Gastroesophageal sphincter (tissue), 4 donors: ENCODE results near the gene ARL2BP. TPM values are rescaled to one million over a fixed set of nuclear protein-coding genes. Genes with fewer than 3 reads are reported as not detected.
"Not testable (repeated sequence)": the region's sequence is repeated elsewhere in the genome, so short reads cannot be mapped to it uniquely, and the experiment has no call there.

Experiments used
- ATAC-seq: fragments of 150-250 bp; one replicate; pipeline ENCODE4 v1.9.1; 2016; ENCODE audit warnings: mild to moderate bottlenecking, moderate library complexity
- H3K27ac ChIP-seq, 4 donors: fragments of 200-600 bp; sonication (generic) in 3 of 4; 1 replicate in 3 of 4; 2 replicates in 1 of 4; pipeline ENCODE4 v1.5.1; 2016 to 2019
- H3K27me3 ChIP-seq: fragments of 200-600 bp; sonication (generic); one replicate; pipeline ENCODE4 v1.5.1; 2019
- H3K36me3 ChIP-seq, 2 donors: fragments of 200-600 bp; sonication (generic); one replicate each; pipeline ENCODE4 v1.5.1; 2019; ENCODE audit warnings: control low read depth in 1 of 2
- H3K4me1 ChIP-seq, 3 donors: fragments of 200-600 bp; sonication (generic); 1 replicate in 2 of 3; 2 replicates in 1 of 3; pipeline ENCODE4 v1.5.1; 2016 to 2019; ENCODE audit warnings: control low read depth in 2 of 3
- H3K4me3 ChIP-seq, 2 donors: fragments of 200-600 bp; sonication (generic); one replicate each; pipeline ENCODE4 v1.5.1; 2019; ENCODE audit warnings: mild to moderate bottlenecking in 1 of 2, moderate library complexity in 1 of 2
- H3K9me3 ChIP-seq, 3 donors: fragments of 200-600 bp; sonication (generic); one replicate each; pipeline ENCODE4 v1.5.1; 2017 to 2019; ENCODE audit warnings: control low read depth in 2 of 3
- CTCF ChIP-seq, 4 experiments: fragments of 200-600 bp in 2 of 4; fragments of 450-650 bp in 2 of 4; sonication (generic) in 1 of 4; IDR thresholded peaks; one replicate each; pipeline ENCODE4 v1.5.1; 2017 to 2019; ENCODE audit warnings: antibody characterized with exemption in 4 of 4, mild to moderate bottlenecking in 2 of 4, moderate library complexity in 2 of 4
- EP300 ChIP-seq: sonication (generic); formaldehyde crosslinking; IDR thresholded peaks from one replicate; pipeline ENCODE4 v1.6.1; 2017; ENCODE audit warnings: antibody characterized with exemption, mild to moderate bottlenecking
- POLR2A ChIP-seq, 2 donors: fragments of 450-650 bp; IDR thresholded peaks; one replicate each; pipeline ENCODE4 v1.6.1; 2017; ENCODE audit warnings: antibody characterized with exemption in 2 of 2, mild to moderate bottlenecking in 2 of 2, moderate library complexity in 1 of 2
- POLR2AphosphoS5 ChIP-seq: sonication (generic); formaldehyde crosslinking; IDR thresholded peaks from one replicate; pipeline ENCODE4 v1.6.1; 2017; ENCODE audit warnings: antibody characterized with exemption
- WGBS, 2 donors: methylation state at CpG; one replicate each; pipeline ENCODE4 v1.1.5; 2018; ENCODE audit warnings: low coverage in 1 of 2; 5-methylcytosine and 5-hydroxymethylcytosine counted together
- total RNA-seq, 4 donors: library from RNA; depleted of rRNA; stranded (reverse); fragments of >200 nt; gene quantifications; one replicate each; pipeline ENCODE4 v1.1.0, GENCODE V29; 2016

ARL2BP gene
- total RNA-seq, 4 donors from 2014 or later: 52.5 to 82.2 (median 75.8) TPM

- Histone ChIP-seq H3K4me1 (peaks cover 0 to 18% (median 0%) of the 10 kb centered on the region in 3 donors), H3K27me3 (peaks cover 9% of the 10 kb centered on the region), H3K27ac (no peak overlapping the region), H3K9me3 (no peaks in the 10 kb centered on the region), H3K4me3 (no peak overlapping the region), H3K36me3 (no peaks in the 10 kb centered on the region)
- ATAC-seq: no peak
- TF ChIP-seq CTCF (IDR thresholded peaks at IDR 0.05) (no peak), POLR2AphosphoS5 (no peak), POLR2A (IDR thresholded peaks at IDR 0.05) (no peak), EP300 (no peak)
- WGBS, 2 donors: 77% methylated on average over 4 of the region's 25 CpGs; no CpG with 5 or more reads in 1 of the 2 donors
Observed at GRCh38 chr16:57270221-57271062, 25.4 kb downstream of the ARL2BP start.

- no peaks in the 10 kb centered on the region for H3K36me3 ChIP-seq
- H3K4me1 ChIP-seq: peaks cover 0 to 12% (median 0%) of the 10 kb centered on the region in 3 donors
- no peak overlapping the region for H3K4me3 ChIP-seq
- ATAC-seq: no peak
- H3K27me3 ChIP-seq: peaks cover 9% of the 10 kb centered on the region
- no CpG with 5 or more reads among the region's 7 CpGs for WGBS, 2 donors
- TF ChIP-seq CTCF (IDR thresholded peaks at IDR 0.05): no peak
- no peak for TF ChIP-seq POLR2AphosphoS5
- no peak for TF ChIP-seq EP300
- no peak for TF ChIP-seq POLR2A (IDR thresholded peaks at IDR 0.05)
- no peak overlapping the region for H3K27ac ChIP-seq
- H3K9me3 ChIP-seq: no peaks in the 10 kb centered on the region
Observed at GRCh38 chr16:57271063-57271345, 25.9 kb downstream of the ARL2BP start.

GRCh38 chr16:57271867-57272495 lies 26.9 kb downstream of the ARL2BP start:
- no peak overlapping the region for H3K27ac ChIP-seq

GRCh38 chr16:57273359-57273758 lies 28.3 kb downstream of the ARL2BP start:
- TF ChIP-seq POLR2AphosphoS5 (no peak), CTCF (IDR thresholded peaks at IDR 0.05) (no peak)
- Histone ChIP-seq H3K27me3 (peaks cover 9% of the 10 kb centered on the region), H3K4me3 (no peak overlapping the region), H3K4me1 (peaks cover 0 to 7% (median 0%) of the 10 kb centered on the region in 3 donors), H3K9me3 (no peaks in the 10 kb centered on the region), H3K36me3 (no peaks in the 10 kb centered on the region), H3K27ac (no peak overlapping the region)
- no peak for ATAC-seq
- 60 to 75% methylated on average over 1 of the region's 1 CpG for WGBS, 2 donors

More at GRCh38 chr16:57271867-57272495, 26.9 kb downstream of the ARL2BP start:
- no peak for ATAC-seq
- WGBS, 2 donors: 89 to 100% methylated on average over 1 to 3 of the region's 5 CpGs
- Histone ChIP-seq H3K27me3 (peaks cover 9% of the 10 kb centered on the region), H3K9me3 (no peaks in the 10 kb centered on the region), H3K4me3 (no peak overlapping the region), H3K4me1 (peaks cover 0 to 6% (median 0%) of the 10 kb centered on the region in 3 donors), H3K36me3 (no peaks in the 10 kb centered on the region)
- no peak for TF ChIP-seq CTCF (IDR thresholded peaks at IDR 0.05)

GRCh38 chr16:57273826-57274225 lies 28.8 kb downstream of the ARL2BP start:
- WGBS, 2 donors: 85 to 100% methylated on average over 2 to 5 of the region's 5 CpGs
- ATAC-seq: no peak
- TF ChIP-seq CTCF (IDR thresholded peaks at IDR 0.05) (no peak), POLR2AphosphoS5 (no peak), EP300 (no peak), POLR2A (IDR thresholded peaks at IDR 0.05) (no peak)
- Histone ChIP-seq H3K36me3 (no peaks in the 10 kb centered on the region), H3K27me3 (peaks cover 9% of the 10 kb centered on the region), H3K4me1 (peaks cover 0 to 7% (median 0%) of the 10 kb centered on the region in 3 donors), H3K4me3 (no peak overlapping the region), H3K27ac (no peak overlapping the region), H3K9me3 (no peaks in the 10 kb centered on the region)

- not testable (repeated sequence) for H3K27me3 ChIP-seq, H3K4me1 ChIP-seq, ATAC-seq, H3K4me3 ChIP-seq, H3K9me3 ChIP-seq, H3K36me3 ChIP-seq
- H3K27ac ChIP-seq: peak overlapping the region in 1 of 4 donors; percentile 22
- 56 to 94% methylated on average over 2 to 3 of the region's 5 CpGs for WGBS, 2 donors
Observed at GRCh38 chr16:57275946-57276345, 30.9 kb downstream of the ARL2BP start.
